ENCODE results near the gene MAFF.

- TF ChIP-seq EZH2 (IDR thresholded peaks at IDR 0.05) (no peak), POLR2AphosphoS5 (IDR thresholded peaks at IDR 0.05; ENCODE audit: borderline replicate concordance, low read depth, low read length) (no peak)
Observed at GRCh38 chr22:38177044-38177443, 24.8 kb upstream of the MAFF start.

Data from SK-N-MC (cell line).